Astrocyte (in vitro differentiated cells and primary cell): ENCODE data around the gene SLCO4A1.

Experiments used
- CTCF ChIP-seq: IDR thresholded peaks from 2 replicates; pipeline ENCODE4 v1.5.1; 2011; ENCODE audit warnings: low read depth, mild to moderate bottlenecking, inconsistent platforms, low read length, moderate library complexity; ENCODE audit not compliant: insufficient read depth
- EZH2 ChIP-seq: IDR thresholded peaks from 2 replicates; pipeline ENCODE4 v1.6.1; 2012; ENCODE audit warnings: mild to moderate bottlenecking, low read length, inconsistent platforms; ENCODE audit not compliant: insufficient read depth

GRCh38 chr20:62628691-62629090 lies 13.6 kb upstream of the SLCO4A1 start:
- no peak for TF ChIP-seq CTCF
- TF ChIP-seq EZH2: no peak
